GM12878 (cell line): Measurements from ENCODE around the gene ARID3B.

Experiments
- ASH2L ChIP-seq: fragments of 300-600, 200-600 bp; sonication (generic); IDR thresholded peaks from 2 replicates; pipeline ENCODE4 v1.6.1; 2017; ENCODE audit warnings: low read depth, mild to moderate bottlenecking, borderline replicate concordance
- CEBPB ChIP-seq, 2 experiments: fragments of 150-350 bp in 1 of 2; IDR thresholded peaks; 2 replicates each; pipeline ENCODE4 v1.6.1; 2012 to 2014; ENCODE audit warnings: low read depth in 2 of 2, low read length in 2 of 2, borderline replicate concordance in 1 of 2, inconsistent platforms in 1 of 2
- CHD4 ChIP-seq: fragments of 200-600 bp; sonication (generic); IDR thresholded peaks from 2 replicates; pipeline ENCODE4 v1.6.1; 2016; ENCODE audit warnings: mild to moderate bottlenecking
- CREB1 ChIP-seq: IDR thresholded peaks from 2 replicates; pipeline ENCODE4 v1.6.1; 2012; ENCODE audit warnings: low read depth, mild to moderate bottlenecking, inconsistent platforms
- FOS ChIP-seq: IDR thresholded peaks from 3 replicates; pipeline ENCODE4 v1.6.1; 2011; ENCODE audit warnings: borderline replicate concordance; ENCODE audit not compliant: insufficient read length; ENCODE audit errors: extremely low read depth
- IRF3 ChIP-seq: fragments of 450-650 bp; IDR thresholded peaks from 2 replicates; pipeline ENCODE4 v1.6.1; 2014; ENCODE audit warnings: mild to moderate bottlenecking
- JUND ChIP-seq: IDR thresholded peaks from 2 replicates; pipeline ENCODE4 v1.6.1; 2012; ENCODE audit warnings: low read depth, mild to moderate bottlenecking, low read length, improper control_type of control experiment, moderate library complexity
- NR2C1 ChIP-seq: fragments of 450-650 bp; IDR thresholded peaks from 2 replicates; pipeline ENCODE4 v1.6.1; 2017; ENCODE audit warnings: antibody characterized with exemption, mild to moderate bottlenecking, moderate library complexity
- POLR2A ChIP-seq: IDR thresholded peaks from 2 replicates; pipeline ENCODE4 v1.6.1; 2011; ENCODE audit warnings: low read depth, mild to moderate bottlenecking, low read length
- REST ChIP-seq: IDR thresholded peaks from 2 replicates; pipeline ENCODE4 v1.6.1; 2012; ENCODE audit warnings: mild to moderate bottlenecking, low read depth, low read length
- SRF ChIP-seq, 2 experiments: IDR thresholded peaks; 2 replicates each; pipeline ENCODE4 v1.6.1; 2011; ENCODE audit warnings: low read depth in 2 of 2, low read length in 2 of 2, mild to moderate bottlenecking in 1 of 2, moderate library complexity in 1 of 2
- STAT1 ChIP-seq: fragments of 450-650 bp; conservative IDR thresholded peaks from 2 replicates; pipeline ENCODE4 v1.6.1; 2014; ENCODE audit warnings: antibody characterized with exemption, mild to moderate bottlenecking
- TF ChIP-seq, protein P1 (sequence below), 3 experiments: IDR thresholded peaks in 2 of 3; conservative IDR thresholded peaks in 1 of 3; 2 replicates each; pipeline ENCODE4 v1.5.1; 2011; ENCODE audit warnings: low read depth in 3 of 3, low read length in 3 of 3, mild to moderate bottlenecking in 3 of 3, control low read depth in 2 of 3, moderate library complexity in 2 of 3, inconsistent platforms in 1 of 3, mixed read lengths in 1 of 3; ENCODE audit not compliant: control insufficient read depth in 2 of 3, insufficient read depth in 1 of 3; ENCODE audit errors: extremely low read depth in 1 of 3
- TF ChIP-seq, protein P2 (sequence below): IDR thresholded peaks from 2 replicates; pipeline ENCODE4 v1.6.1; 2011; ENCODE audit warnings: low read depth, mild to moderate bottlenecking, low read length, moderate library complexity, borderline replicate concordance; ENCODE audit errors: extremely low read depth

- TF ChIP-seq, protein P1, sequence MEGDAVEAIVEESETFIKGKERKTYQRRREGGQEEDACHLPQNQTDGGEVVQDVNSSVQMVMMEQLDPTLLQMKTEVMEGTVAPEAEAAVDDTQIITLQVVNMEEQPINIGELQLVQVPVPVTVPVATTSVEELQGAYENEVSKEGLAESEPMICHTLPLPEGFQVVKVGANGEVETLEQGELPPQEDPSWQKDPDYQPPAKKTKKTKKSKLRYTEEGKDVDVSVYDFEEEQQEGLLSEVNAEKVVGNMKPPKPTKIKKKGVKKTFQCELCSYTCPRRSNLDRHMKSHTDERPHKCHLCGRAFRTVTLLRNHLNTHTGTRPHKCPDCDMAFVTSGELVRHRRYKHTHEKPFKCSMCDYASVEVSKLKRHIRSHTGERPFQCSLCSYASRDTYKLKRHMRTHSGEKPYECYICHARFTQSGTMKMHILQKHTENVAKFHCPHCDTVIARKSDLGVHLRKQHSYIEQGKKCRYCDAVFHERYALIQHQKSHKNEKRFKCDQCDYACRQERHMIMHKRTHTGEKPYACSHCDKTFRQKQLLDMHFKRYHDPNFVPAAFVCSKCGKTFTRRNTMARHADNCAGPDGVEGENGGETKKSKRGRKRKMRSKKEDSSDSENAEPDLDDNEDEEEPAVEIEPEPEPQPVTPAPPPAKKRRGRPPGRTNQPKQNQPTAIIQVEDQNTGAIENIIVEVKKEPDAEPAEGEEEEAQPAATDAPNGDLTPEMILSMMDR (IDR thresholded peaks at IDR 0.05 in 2 of 3, conservative IDR thresholded peaks at IDR 0.05 in 1 of 3; ENCODE audit: control insufficient read depth in 2 of 3, extremely low read depth in 1 of 3, insufficient read depth in 1 of 3, low read depth in 3 of 3, low read length in 3 of 3), result no peak
- TF ChIP-seq IRF3, result no peak
- TF ChIP-seq, protein P2, sequence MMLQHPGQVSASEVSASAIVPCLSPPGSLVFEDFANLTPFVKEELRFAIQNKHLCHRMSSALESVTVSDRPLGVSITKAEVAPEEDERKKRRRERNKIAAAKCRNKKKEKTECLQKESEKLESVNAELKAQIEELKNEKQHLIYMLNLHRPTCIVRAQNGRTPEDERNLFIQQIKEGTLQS, result no peak
- TF ChIP-seq POLR2A, result no peak
- TF ChIP-seq SRF (IDR thresholded peaks at IDR 0.05; ENCODE audit: low read depth in 2 of 2, low read length in 2 of 2), result no peak
- TF ChIP-seq CHD4, result no peak
- no peak for TF ChIP-seq FOS
- TF ChIP-seq CEBPB (IDR thresholded peaks at IDR 0.05; ENCODE audit: borderline replicate concordance in 1 of 2, low read depth in 2 of 2, low read length in 2 of 2), result no peak
- no peak for TF ChIP-seq NR2C1
- no peak for TF ChIP-seq STAT1
- no peak for TF ChIP-seq CREB1
- no peak for TF ChIP-seq REST
- TF ChIP-seq ASH2L, result no peak
- TF ChIP-seq JUND, result no peak
These were observed 67.8 kb downstream of the ARID3B start for GRCh38 chr15:74608786-74609185.
